H1 (cell line): ENCODE data around the gene NOL9. TPM values are rescaled to one million over a fixed set of nuclear protein-coding genes. Genes with fewer than 3 reads are reported as not detected.
A peak's percentile ranks its signal among the peaks of the same experiment; 100 is the strongest.

Experiments
- CTCF ChIA-PET: fragments of 300-600 bp; sonication (Branson Sonifier 250); formaldehyde crosslinking; loops from one replicate; lab custom pipeline; 2021; ENCODE audit not compliant: partially characterized antibody; lab: Charles Lee
- POLR2A ChIA-PET: fragments of 300-600 bp; sonication (Branson Sonifier 250); formaldehyde crosslinking; loops from one replicate; lab custom pipeline; 2021; ENCODE audit warnings: inconsistent platforms; ENCODE audit not compliant: partially characterized antibody; lab: Charles Lee
- DNase-seq, 2 experiments: peaks; one replicate each; pipeline versions ENCODE4 v3.0.0 to v3.0.0-alpha.2; 2010 to 2022; ENCODE audit warnings: low spot score in 2 of 2, low read depth in 1 of 2, mixed read lengths in 1 of 2
- FAIRE-seq: peaks from 2 replicates; lab custom pipeline; 2011; peaks lifted over from hg19 to GRCh38; lab: Jason Lieb, UNC
- H2AFZ ChIP-seq: 2 replicates; pipeline ENCODE4 v1.8.1; 2012; ENCODE audit warnings: low read length, inconsistent platforms
- H2AK5ac ChIP-seq: 2 replicates; pipeline ENCODE4 v1.6.1; 2013; ENCODE audit warnings: low read depth, low read length
- H2BK120ac ChIP-seq: replicated peaks from 2 replicates; pipeline ENCODE3; 2013; ENCODE audit warnings: low read depth, low read length, inconsistent platforms
- H2BK12ac ChIP-seq: 2 replicates; pipeline ENCODE4 v1.6.1; 2013; ENCODE audit warnings: low read depth, low read length
- H2BK15ac ChIP-seq: 2 replicates; pipeline ENCODE4 v1.6.1; 2013; ENCODE audit warnings: low read length
- H2BK20ac ChIP-seq: 2 replicates; pipeline ENCODE4 v1.6.1; 2013; ENCODE audit warnings: low read length
- H2BK5ac ChIP-seq: 2 replicates; pipeline ENCODE4 v1.6.1; 2013; ENCODE audit warnings: low read depth, low read length
- H3K14ac ChIP-seq: 2 replicates; pipeline ENCODE4 v1.6.1; 2013; ENCODE audit warnings: inconsistent platforms; ENCODE audit not compliant: insufficient read length
- H3K18ac ChIP-seq: 2 replicates; pipeline ENCODE4 v1.6.1; 2013; ENCODE audit warnings: low read length; ENCODE audit errors: extremely low read depth
- H3K23ac ChIP-seq: 2 replicates; pipeline ENCODE4 v1.6.1; 2013; ENCODE audit warnings: inconsistent platforms; ENCODE audit not compliant: insufficient read length
- H3K23me2 ChIP-seq: 2 replicates; pipeline ENCODE4 v1.6.1; 2013; ENCODE audit warnings: low read depth, low read length
- H3K27ac ChIP-seq: 2 replicates; pipeline ENCODE4 v1.6.1; 2011; ENCODE audit warnings: low read depth, low read length, inconsistent platforms
- H3K27me3 ChIP-seq, 4 experiments: replicated peaks in 1 of 4; 1 replicate in 1 of 4; 2 replicates in 3 of 4; pipeline versions ENCODE4 v1.6.1 to v1.8.1; 2011 to 2013; ENCODE audit warnings: low read length in 3 of 4, mild to moderate bottlenecking in 3 of 4, inconsistent platforms in 2 of 4, mixed read lengths in 2 of 4, moderate library complexity in 1 of 4; ENCODE audit not compliant: control insufficient read depth in 3 of 4, insufficient read depth in 3 of 4; ENCODE audit errors: extremely low read depth in 1 of 4
- H3K36me3 ChIP-seq, 4 experiments: 2 replicates each; pipeline versions ENCODE4 v1.6.1 to v1.8.1; 2011 to 2013; ENCODE audit warnings: mild to moderate bottlenecking in 4 of 4, low read length in 3 of 4, moderate library complexity in 2 of 4, control low read depth in 1 of 4, inconsistent platforms in 1 of 4; ENCODE audit not compliant: insufficient read depth in 4 of 4, control insufficient read depth in 2 of 4
- H3K4ac ChIP-seq: replicated peaks from 2 replicates; pipeline ENCODE3; 2013; ENCODE audit warnings: low read length, low read depth, mixed read lengths, inconsistent platforms; ENCODE audit not compliant: insufficient read length
- H3K4me1 ChIP-seq, 4 experiments: replicated peaks in 1 of 4; 1 replicate in 1 of 4; 2 replicates in 3 of 4; pipeline versions ENCODE4 v1.6.1 to v1.8.1; 2011 to 2013; ENCODE audit warnings: low read length in 3 of 4, inconsistent platforms in 2 of 4, mixed read lengths in 1 of 4; ENCODE audit not compliant: insufficient read depth in 4 of 4, control insufficient read depth in 3 of 4
- H3K4me2 ChIP-seq, 2 experiments: 2 replicates each; pipeline versions ENCODE4 v1.6.1 to v1.8.1; 2011 to 2013; ENCODE audit warnings: low read depth in 2 of 2, low read length in 2 of 2, control low read depth in 1 of 2, inconsistent platforms in 1 of 2, mild to moderate bottlenecking in 1 of 2; ENCODE audit not compliant: insufficient read depth in 1 of 2
- H3K4me3 ChIP-seq, 4 experiments: fragments of 200-600, 300-600 bp in 1 of 4; sonication (generic), shearing (Covaris generic), sonication (Bioruptor Twin) in 1 of 4; 2 replicates each; pipeline versions ENCODE4 v1.5.1 to v1.8.1; 2011 to 2016; ENCODE audit warnings: low read length in 4 of 4, low read depth in 3 of 4, control low read depth in 2 of 4, inconsistent platforms in 2 of 4, mild to moderate bottlenecking in 2 of 4, mixed read lengths in 1 of 4, moderate library complexity in 1 of 4; ENCODE audit not compliant: insufficient read depth in 2 of 4; ENCODE audit errors: extremely low read depth in 1 of 4
- H3K56ac ChIP-seq: replicated peaks from 2 replicates; pipeline ENCODE3; 2013; ENCODE audit warnings: low read depth, mild to moderate bottlenecking, mixed read lengths, low read length, inconsistent platforms; ENCODE audit not compliant: insufficient read length
- H3K79me1 ChIP-seq: 2 replicates; pipeline ENCODE4 v1.6.1; 2013; ENCODE audit warnings: low read depth, low read length, control low read depth
- H3K79me2 ChIP-seq, 2 experiments: 2 replicates each; pipeline versions ENCODE4 v1.6.1 to v1.8.1; 2012 to 2013; ENCODE audit warnings: low read length in 2 of 2, mild to moderate bottlenecking in 2 of 2, inconsistent platforms in 1 of 2; ENCODE audit not compliant: insufficient read depth in 2 of 2, control insufficient read depth in 1 of 2
- H3K9ac ChIP-seq, 4 experiments: replicated peaks in 1 of 4; 1 replicate in 1 of 4; 2 replicates in 3 of 4; pipeline versions ENCODE4 v1.6.1 to v1.8.1; 2011 to 2013; ENCODE audit warnings: low read depth in 3 of 4, low read length in 3 of 4, control low read depth in 2 of 4, mild to moderate bottlenecking in 2 of 4, moderate library complexity in 2 of 4, inconsistent platforms in 1 of 4; ENCODE audit errors: extremely low read depth in 1 of 4
- H3K9me3 ChIP-seq, 2 experiments: 2 replicates each; pipeline versions ENCODE4 v1.6.1 to v1.8.1; 2012 to 2013; ENCODE audit warnings: mild to moderate bottlenecking in 2 of 2, moderate library complexity in 2 of 2, control low read depth in 1 of 2, inconsistent platforms in 1 of 2, low read depth in 1 of 2, low read length in 1 of 2, mixed read lengths in 1 of 2; ENCODE audit not compliant: insufficient read depth in 2 of 2
- H4K20me1 ChIP-seq, 2 experiments: replicated peaks in 1 of 2; 2 replicates each; pipeline versions ENCODE3 to v1.8.1; 2011 to 2013; ENCODE audit warnings: inconsistent platforms in 2 of 2, low read length in 2 of 2, mild to moderate bottlenecking in 1 of 2; ENCODE audit not compliant: insufficient read depth in 2 of 2, control insufficient read depth in 1 of 2
- H4K5ac ChIP-seq: 2 replicates; pipeline ENCODE4 v1.6.1; 2013; ENCODE audit warnings: low read length, low read depth, mixed read lengths, inconsistent platforms; ENCODE audit not compliant: insufficient read length
- H4K8ac ChIP-seq: 2 replicates; pipeline ENCODE4 v1.8.0; 2013; ENCODE audit warnings: mild to moderate bottlenecking, moderate library complexity, low read length, inconsistent platforms; ENCODE audit not compliant: insufficient read depth; ENCODE audit errors: extremely low read depth
- H4K91ac ChIP-seq: replicated peaks from 2 replicates; pipeline ENCODE3; 2013; ENCODE audit warnings: low read length, mixed read lengths, inconsistent platforms; ENCODE audit not compliant: insufficient read length
- CTCF ChIP-seq, 3 experiments: IDR thresholded peaks; 1 replicate in 2 of 3; 2 replicates in 1 of 3; pipeline versions ENCODE4 v1.5.1 to v1.6.1; 2011; ENCODE audit warnings: low read length in 3 of 3, mild to moderate bottlenecking in 3 of 3, inconsistent platforms in 2 of 3, low read depth in 1 of 3, moderate library complexity in 1 of 3; ENCODE audit not compliant: insufficient read depth in 1 of 3; ENCODE audit errors: control extremely low read depth in 1 of 3
- EP300 ChIP-seq, 2 experiments: IDR thresholded peaks; 1 replicate in 1 of 2; 2 replicates in 1 of 2; pipeline ENCODE4 v1.6.1; 2011 to 2012; ENCODE audit warnings: low read depth in 2 of 2, low read length in 2 of 2, mild to moderate bottlenecking in 2 of 2, borderline replicate concordance in 1 of 2, inconsistent platforms in 1 of 2, moderate library complexity in 1 of 2
- SIN3A ChIP-seq, 2 experiments: IDR thresholded peaks in 1 of 2; conservative IDR thresholded peaks in 1 of 2; 2 replicates each; pipeline ENCODE4 v1.6.1; 2011 to 2012; ENCODE audit warnings: low read length in 2 of 2, improper control_type of control experiment in 1 of 2, low read depth in 1 of 2, mild to moderate bottlenecking in 1 of 2
- TBP ChIP-seq: IDR thresholded peaks from 2 replicates; pipeline ENCODE4 v1.6.1; 2011; ENCODE audit warnings: low read depth, low read length, improper control_type of control experiment
- WGBS, 2 experiments: shearing (Covaris generic) in 1 of 2; methylation state at CpG; one replicate each; pipeline versions ENCODE4 v1.1.6 to v1.1.7; 2013 to 2015; ENCODE audit warnings: low lambda C conversion rate in 2 of 2, mixed read lengths in 2 of 2, inconsistent platforms in 1 of 2, low coverage in 1 of 2, missing lambda C conversion rate in 1 of 2; ENCODE audit not compliant: insufficient replicate concordance in 2 of 2, insufficient coverage in 1 of 2, insufficient read length in 1 of 2; ENCODE audit errors: extremely low coverage in 1 of 2, missing lambda C conversion rate in 1 of 2; 5-methylcytosine and 5-hydroxymethylcytosine counted together
- polyA plus RNA-seq, 7 experiments: library from polyadenylated mRNA; depleted of rRNA in 3 of 7; stranded (reverse) in 5 of 7; unstranded in 2 of 7; fragments of >200 nt in 5 of 7; fragments of 200-250 nt in 2 of 7; gene quantifications; 1 replicate in 5 of 7; 2 replicates in 1 of 7; 4 replicates in 1 of 7; pipeline versions ENCODE4 v1.2.1 to v1.2.3, GENCODE V29; 2011 to 2013; ENCODE audit warnings: missing spikeins in 2 of 7, mixed read lengths in 2 of 7
- total RNA-seq: library from RNA; stranded (reverse); fragmentation: NEBNext Ultra II Directional; extraction: Animal tissue kit (Norgen Biotek cat#: 25700); gene quantifications from 2 replicates; pipeline ENCODE4 v1.2.1, GENCODE V29; 2021
- TF ChIP-seq, protein P1 (sequence below): IDR thresholded peaks from 2 replicates; pipeline ENCODE4 v1.6.1; 2011; ENCODE audit warnings: low read length, improper control_type of control experiment

The NOL9 gene
- total and polyA plus RNA-seq, 2 of the 8 experiments (the other 6 are each of a cell fraction or from before 2014, with no cell fraction given): 17.1 to 38.1 TPM

GRCh38 chr1:6579374-6580118 is 25.2 kb upstream of the NOL9 start, which contains the start of gene ZBTB48:
Gene ZBTB48, plus strand, starts transcription at chr1:6579994. Its CDS starts 616 bp downstream, at chr1:6580610.
- Histone ChIP-seq H4K91ac (peak within 1 kb of the TSS; percentile 52), H3K27ac (peak within 1 kb of the TSS; percentile 6; the same call in 1 of the 2 replicates)
- POLR2A ChIA-PET: interaction anchor here (1.2 to 17.4 kb wide), 6 partner anchors 8 to 27 kb away, joined by 3 to 196 read pairs (median 4); partner anchors contain the start of gene KLHL21
- TF ChIP-seq, protein P1, sequence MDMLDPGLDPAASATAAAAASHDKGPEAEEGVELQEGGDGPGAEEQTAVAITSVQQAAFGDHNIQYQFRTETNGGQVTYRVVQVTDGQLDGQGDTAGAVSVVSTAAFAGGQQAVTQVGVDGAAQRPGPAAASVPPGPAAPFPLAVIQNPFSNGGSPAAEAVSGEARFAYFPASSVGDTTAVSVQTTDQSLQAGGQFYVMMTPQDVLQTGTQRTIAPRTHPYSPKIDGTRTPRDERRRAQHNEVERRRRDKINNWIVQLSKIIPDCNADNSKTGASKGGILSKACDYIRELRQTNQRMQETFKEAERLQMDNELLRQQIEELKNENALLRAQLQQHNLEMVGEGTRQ: no peak
- TF ChIP-seq SIN3A (conservative IDR thresholded peaks at IDR 0.05 in 1 of 2, IDR thresholded peaks at IDR 0.05 in 1 of 2; ENCODE audit: low read depth in 1 of 2, low read length in 2 of 2) (peak in 1 of 2 experiments; percentile 84; a peak in 2 of 4 replicates), CTCF (IDR thresholded peaks at IDR 0.05; ENCODE audit: control extremely low read depth in 1 of 3, insufficient read depth in 1 of 3, low read depth in 1 of 3, low read length in 3 of 3) (no peak; a peak in 1 of 4 replicates), EP300 (IDR thresholded peaks at IDR 0.05; ENCODE audit: borderline replicate concordance in 1 of 2, low read depth in 2 of 2, low read length in 2 of 2) (no peak), TBP (peak; percentile 58; the same call in 1 of the 2 replicates)

More at GRCh38 chr1:6579374-6580118, 25.2 kb upstream of the NOL9 start, which contains the start of gene ZBTB48:
- Histone ChIP-seq H4K5ac (peak within 1 kb of the TSS; percentile 7), H2BK120ac (no peak within 1 kb of the TSS), H3K23me2 (peaks cover 5% of the 10 kb centered on the region), H3K4me1 (peaks cover 0 to 17% (median 13%) of the 10 kb centered on the region in 4 experiments; a peak in 6 of 7 replicates), H4K20me1 (peaks cover 0 to 15% of the 10 kb centered on the region in 2 experiments), H2AFZ (peak within 1 kb of the TSS; percentile 34; the same call in 1 of the 2 replicates), H3K36me3 (no peaks in the 10 kb centered on the region), H4K8ac (peak within 1 kb of the TSS; percentile 72), H3K56ac (no peak within 1 kb of the TSS), H2BK20ac (no peak within 1 kb of the TSS), H3K4me2 (peak within 1 kb of the TSS; percentile 87 to 93), H3K79me2 (peaks cover 0 to 13% of the 10 kb centered on the region in 2 experiments; a peak in 1 of 4 replicates), H3K18ac (peak within 1 kb of the TSS; percentile 15; the same call in 1 of the 2 replicates), H3K14ac (no peak within 1 kb of the TSS), H2AK5ac (peak within 1 kb of the TSS; percentile 68), H3K27me3 (no peaks in the 10 kb centered on the region; a peak in 2 of 7 replicates), H3K4ac (peak within 1 kb of the TSS; percentile 44), H2BK12ac (peak within 1 kb of the TSS; percentile 32), H2BK15ac (peak within 1 kb of the TSS; percentile 24; the same call in 1 of the 2 replicates), H2BK5ac (peak within 1 kb of the TSS; percentile 76; the same call in 1 of the 2 replicates), H3K23ac (no peak within 1 kb of the TSS), H3K4me3 (peak within 1 kb of the TSS; percentile 66 to 75 (median 72)), H3K9me3 (no peaks in the 10 kb centered on the region), H3K9ac (peak within 1 kb of the TSS; percentile 26 to 60 (median 54); a peak in 6 of 7 replicates), H3K79me1 (peaks cover 5% of the 10 kb centered on the region)
- WGBS, 2 experiments: 34% methylated on average over 41 of the region's 58 CpGs; no CpG with 5 or more reads in 1 of the 2 experiments
- CTCF ChIA-PET: interaction anchor here (1.1 to 4.3 kb wide), 7 partner anchors 13 to 156 kb away, joined by 3 to 23 read pairs (median 4); partner anchors contain the start of genes NOL9 and TAS1R1
- peak; percentile 73 for FAIRE-seq
- DNase-seq: peak; percentile 82 to 96
